Measurements from ENCODE around the gene AQP6.

The AQP6 gene

DNA sequence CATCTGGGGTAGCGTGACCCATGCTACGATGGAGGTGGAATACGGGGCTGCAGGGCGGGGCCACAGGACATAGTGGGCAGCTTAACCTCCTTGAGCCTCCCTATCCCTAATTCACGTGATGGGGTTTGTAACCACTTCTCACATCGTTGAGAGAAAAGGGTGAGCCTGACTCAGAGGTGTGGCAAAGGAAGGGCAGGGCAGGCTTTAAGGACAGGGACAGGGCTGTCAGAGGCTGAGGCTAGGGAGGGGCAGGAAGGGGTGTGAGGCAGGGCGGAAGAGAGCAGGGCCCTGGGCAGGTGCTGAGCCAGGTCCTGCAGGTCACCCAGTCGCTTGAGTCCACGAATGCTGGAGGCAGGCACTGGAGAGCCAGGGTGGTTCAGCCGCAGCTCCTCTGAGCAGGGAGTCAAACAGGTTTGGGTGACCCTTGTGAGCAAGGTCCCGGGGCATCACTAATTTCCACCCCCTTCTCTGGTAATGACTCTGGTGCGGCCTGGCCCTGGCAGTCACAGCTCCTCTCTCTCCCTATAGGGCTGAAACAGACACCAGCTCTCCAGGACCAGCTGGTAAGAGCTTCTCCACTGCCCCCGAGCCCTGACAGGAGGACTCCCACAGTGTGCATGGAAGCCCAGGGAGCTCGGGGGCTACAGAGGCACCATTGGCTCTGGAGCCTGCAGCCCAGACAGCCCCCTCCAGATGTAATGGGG, 29.7 kb upstream of the AQP6 start:
- DNase-seq (ENCODE audit: low read depth in 4 of 4, low spot score in 1 of 4), result no peak

DNA sequence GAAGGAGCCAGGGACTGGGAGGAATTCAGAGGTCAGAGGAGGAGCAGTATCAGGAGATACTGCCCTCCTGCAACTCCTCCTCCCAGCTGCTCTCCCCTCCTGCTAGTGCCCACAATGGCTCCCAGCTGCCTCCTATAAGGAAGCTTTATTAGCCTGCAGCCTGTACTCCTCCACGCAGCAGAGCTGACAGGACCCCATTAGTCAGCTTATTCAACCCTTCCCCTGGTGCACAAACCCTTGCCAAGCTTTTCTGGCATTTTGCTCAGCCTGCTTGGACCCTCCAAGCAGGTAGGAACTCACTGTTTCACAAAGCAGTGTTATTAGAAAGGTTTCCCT, 29.2 kb upstream of the AQP6 start:
- no peak for DNase-seq (ENCODE audit: low read depth in 4 of 4, low spot score in 1 of 4)

DNA sequence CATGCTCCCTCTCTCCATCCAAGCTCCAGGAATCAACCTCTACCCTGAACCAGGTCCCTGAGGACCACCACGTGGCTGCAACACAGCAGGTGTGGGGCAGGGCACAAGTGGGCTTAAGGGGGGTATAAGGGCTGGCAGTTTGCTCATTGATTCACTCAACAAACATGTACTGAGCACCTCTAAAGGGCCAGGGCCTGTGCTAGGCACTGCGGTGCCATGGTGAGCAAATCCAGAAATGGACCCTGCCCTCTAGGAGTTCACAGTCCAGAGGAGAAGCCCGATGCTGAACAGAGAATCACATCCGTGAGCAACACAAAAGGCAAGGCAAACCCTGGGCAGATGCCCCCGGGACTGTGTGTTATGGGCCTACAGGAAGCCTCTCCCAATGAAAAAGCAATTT, 28.7 kb upstream of the AQP6 start:
- DNase-seq (ENCODE audit: low read depth in 4 of 4, low spot score in 1 of 4), result no peak

DNA sequence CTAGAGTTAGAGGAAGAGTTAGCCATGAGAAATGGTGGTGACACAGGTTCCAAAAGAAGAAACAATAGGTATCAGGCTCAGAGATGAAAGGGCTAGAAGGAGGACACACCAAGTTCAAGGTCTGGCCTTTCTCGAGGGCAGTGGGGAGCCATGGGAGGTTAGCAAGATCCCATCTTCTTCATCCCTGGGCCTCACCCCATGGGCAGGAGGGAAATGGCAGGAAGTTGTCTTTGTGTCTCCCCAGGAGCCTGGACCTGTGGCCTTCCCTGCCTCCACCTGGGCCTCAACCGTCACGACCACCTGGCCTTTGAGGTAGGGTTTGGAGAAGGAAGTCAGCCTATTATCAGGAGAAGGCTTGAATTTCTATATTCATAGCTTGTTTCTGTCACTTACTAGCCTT, 28.0 kb upstream of the AQP6 start:
- no peak for DNase-seq (ENCODE audit: low read depth in 4 of 4, low spot score in 1 of 4)

DNA sequence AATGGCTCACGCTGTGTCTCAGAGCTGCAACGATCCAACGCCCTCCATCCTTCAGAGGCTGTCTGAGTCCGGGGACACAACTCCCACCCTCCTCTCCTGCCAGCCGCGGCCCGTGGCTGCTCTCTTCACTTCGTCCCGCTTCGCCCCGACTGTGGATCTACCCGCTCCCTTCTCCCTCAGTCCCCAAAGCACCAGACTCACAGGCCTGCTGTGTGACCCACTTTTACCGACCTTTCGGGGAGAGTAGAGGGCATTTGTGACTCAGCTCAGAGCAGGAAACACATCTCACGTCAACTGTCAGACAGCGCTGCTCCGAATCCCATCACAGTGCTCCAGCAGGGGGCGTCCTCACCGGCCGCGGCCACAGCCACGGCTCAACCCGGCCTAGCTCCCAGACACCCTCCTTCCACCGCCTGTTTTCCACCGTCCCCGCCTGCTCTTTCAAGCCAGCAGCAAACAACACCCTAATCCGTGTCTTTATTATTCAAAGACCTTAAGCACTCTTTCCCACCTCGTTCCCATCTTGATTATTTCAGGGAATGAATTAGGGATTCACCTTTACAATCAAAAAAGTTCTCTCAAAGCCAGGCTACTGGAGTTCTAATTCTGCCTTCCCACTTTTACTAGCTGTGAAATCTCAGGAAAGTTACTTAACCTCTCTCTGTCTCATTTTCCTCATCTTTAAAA, 27.2 kb upstream of the AQP6 start:
- DNase-seq (ENCODE audit: low read depth in 4 of 4, low spot score in 1 of 4), result peak; percentile 76 to 85 (median 80)

DNA sequence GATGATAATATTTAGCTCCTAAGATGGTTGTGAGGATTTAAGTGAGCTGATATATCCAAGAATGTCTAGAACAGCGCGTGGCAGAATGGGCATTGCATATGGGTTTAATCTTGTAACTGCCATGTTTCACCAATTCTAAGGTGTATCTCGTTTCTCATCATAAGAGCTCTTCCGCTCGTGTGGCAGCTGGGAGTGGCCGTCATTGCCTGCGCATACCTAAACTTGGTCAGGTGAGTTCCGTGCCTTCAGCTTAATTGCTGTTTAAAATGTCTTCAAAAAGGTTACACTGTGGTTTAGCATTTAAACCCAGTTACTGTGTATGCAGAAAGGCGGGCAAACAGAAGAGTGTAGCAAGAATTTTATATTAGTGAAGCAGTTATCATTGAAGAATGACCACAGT, 26.7 kb upstream of the AQP6 start:
- DNase-seq (ENCODE audit: low read depth in 4 of 4, low spot score in 1 of 4), result no peak

DNA sequence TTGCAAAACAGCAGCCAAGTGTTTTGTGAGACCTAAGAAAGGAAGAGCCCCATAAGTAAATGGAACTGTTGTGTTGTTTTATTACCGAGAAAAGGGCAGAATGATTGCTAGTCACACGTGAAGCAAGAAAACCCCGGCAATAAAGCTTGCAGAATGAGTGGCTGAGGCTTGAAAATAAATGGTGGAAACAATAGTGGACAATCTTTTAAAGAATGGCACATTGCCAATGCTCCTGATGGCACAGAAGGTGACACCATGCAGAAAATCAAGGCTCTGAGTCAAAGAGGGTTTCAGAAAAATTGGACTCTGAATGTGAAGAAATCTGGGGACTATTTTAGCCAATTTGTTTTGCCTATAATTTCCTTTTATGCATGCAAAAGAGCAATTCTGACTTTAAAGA, 26.2 kb upstream of the AQP6 start:
- DNase-seq (ENCODE audit: low read depth in 4 of 4, low spot score in 1 of 4), result no peak

DNA sequence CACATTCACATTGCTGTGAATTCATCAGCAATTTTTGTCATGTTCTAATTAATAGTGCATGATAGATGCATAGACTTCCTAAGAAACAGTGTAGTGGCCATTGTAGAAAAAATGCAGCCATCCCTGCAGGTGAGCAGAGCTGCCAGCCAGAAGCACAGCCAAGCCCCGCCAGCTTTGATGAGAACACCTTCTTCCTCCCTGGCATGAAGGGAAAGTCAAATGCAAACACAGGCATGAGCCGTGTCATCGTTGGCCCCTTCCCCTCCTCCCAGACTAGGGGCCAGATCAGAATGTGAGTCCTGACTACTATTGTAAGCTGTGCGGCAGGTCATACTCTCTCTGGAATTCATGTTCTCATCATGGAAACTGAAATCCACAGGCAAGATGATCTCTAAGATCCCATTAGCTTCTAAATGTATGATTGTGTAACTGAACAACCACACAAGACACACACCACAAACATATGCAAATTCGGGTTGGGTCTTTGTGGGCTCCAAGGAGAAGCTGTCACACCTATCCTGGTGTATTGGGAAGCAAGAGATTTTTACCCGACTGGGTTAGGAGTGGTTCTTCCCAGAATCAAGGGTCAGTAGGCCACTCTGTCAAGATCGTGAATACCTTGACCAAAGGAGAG, 25.0 kb upstream of the AQP6 start:
- no peak for DNase-seq (ENCODE audit: low read depth in 4 of 4, low spot score in 1 of 4)

DNA sequence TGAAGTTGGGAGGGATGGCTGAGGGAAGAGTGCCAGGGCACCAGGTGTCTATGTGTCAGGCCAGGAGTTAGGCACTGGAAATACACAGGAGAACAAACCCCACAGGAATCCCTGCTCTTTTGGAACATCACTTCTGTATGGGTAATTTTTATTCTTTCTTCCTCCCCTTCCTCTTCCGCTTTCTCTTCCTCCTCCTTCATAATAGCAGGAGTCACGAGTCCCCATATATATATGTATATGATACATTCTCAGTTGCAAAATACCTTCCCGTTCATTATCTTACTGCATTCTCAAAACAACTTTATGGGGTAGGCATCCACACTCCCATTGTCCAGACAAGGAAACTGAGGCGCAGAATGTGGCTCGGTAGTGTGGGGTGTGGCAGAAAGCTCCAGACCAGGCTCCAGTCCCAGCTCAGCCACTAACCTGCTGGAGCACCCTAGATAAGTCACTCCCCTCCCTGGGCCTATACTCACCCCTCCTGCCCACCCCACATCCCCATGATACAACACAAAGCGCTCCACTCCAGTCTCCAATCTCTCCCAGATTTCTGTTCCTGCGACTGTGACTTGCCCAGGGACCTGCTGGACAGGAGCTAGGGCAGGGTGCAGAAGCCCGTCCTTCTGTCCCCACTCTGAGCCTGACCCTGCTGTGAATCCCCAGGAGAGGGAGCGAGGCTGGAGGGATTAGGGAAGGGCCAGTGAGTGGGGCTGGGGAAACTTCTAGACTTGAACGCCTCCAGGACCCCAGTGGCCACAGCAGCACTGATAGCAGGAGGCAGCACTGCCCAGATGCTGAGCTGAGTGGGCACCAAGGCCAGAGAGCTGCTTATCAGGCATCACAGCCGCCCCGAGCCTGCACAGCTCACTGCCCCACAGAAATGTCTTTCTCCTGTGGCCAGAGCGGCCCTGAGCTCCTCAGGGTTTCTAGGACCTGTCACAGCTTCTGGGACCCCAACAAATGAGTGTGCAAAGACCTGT, 23.6 kb upstream of the AQP6 start:
- DNase-seq (ENCODE audit: low read depth in 4 of 4, low spot score in 1 of 4), result no peak

DNA sequence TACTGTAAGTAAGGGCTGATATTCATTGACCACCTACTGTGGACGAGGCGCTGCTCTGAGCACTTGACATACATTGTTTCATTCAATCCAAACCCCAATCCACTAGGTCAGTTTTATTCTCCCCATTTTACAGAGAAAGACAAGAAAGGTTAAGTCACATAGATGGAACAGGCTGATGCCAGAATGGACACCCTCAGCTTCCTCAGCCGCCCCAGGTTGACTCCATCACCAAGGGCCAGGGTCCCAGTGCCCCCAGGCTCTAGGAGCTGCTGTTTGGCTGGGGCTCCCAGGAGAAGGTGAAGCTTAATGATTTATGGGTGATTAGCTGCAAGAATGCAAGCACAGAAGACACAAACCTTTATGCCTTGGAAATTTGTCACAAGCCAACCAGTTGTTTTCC, 22.9 kb upstream of the AQP6 start:
- no peak for DNase-seq (ENCODE audit: low read depth in 4 of 4, low spot score in 1 of 4)

DNA sequence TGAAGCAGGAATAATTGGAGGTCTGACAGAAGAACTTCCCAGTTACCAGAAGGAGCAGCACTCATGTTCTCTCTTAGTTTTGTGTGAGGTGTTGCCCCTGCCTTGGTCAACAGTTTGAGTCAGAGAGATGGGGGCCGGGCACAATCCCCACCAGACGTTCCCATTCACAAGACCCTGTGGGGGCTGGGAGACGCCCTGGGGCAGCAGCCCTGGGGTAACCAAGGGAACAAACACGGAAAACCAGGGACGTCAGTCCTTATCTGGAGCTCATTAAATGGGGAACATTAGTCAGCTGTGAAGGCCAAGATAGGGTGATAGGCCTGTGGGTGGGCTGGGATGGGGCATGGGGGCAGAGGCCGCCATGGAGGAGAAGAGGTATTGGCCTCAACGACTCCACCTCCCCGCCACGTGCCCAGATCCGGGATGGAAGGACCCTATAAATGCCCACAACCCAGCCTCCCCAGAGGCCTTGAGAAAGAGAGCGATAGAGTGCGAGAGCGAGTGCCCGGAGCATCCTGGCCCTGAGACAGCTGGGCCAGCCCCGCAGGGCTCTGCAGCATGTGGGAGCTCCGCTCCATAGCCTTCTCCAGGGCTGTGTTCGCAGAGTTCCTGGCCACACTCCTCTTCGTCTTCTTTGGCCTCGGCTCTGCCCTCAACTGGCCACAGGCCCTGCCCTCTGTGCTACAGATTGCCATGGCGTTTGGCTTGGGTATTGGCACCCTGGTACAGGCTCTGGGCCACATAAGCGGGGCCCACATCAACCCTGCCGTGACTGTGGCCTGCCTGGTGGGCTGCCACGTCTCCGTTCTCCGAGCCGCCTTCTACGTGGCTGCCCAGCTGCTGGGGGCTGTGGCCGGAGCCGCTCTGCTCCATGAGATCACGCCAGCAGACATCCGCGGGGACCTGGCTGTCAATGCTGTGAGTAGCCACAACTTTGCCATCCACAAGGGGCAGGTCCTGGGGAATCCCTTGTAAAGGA, 22.2 kb upstream of the AQP6 start, which contains the start of gene AQP2:
Gene AQP2, plus strand, starts transcription at position 465 of the 979 bp plus-strand sequence. Its CDS starts 94 bp downstream, at position 559.
- DNase-seq (ENCODE audit: low read depth in 4 of 4, low spot score in 1 of 4), result no peak

DNA sequence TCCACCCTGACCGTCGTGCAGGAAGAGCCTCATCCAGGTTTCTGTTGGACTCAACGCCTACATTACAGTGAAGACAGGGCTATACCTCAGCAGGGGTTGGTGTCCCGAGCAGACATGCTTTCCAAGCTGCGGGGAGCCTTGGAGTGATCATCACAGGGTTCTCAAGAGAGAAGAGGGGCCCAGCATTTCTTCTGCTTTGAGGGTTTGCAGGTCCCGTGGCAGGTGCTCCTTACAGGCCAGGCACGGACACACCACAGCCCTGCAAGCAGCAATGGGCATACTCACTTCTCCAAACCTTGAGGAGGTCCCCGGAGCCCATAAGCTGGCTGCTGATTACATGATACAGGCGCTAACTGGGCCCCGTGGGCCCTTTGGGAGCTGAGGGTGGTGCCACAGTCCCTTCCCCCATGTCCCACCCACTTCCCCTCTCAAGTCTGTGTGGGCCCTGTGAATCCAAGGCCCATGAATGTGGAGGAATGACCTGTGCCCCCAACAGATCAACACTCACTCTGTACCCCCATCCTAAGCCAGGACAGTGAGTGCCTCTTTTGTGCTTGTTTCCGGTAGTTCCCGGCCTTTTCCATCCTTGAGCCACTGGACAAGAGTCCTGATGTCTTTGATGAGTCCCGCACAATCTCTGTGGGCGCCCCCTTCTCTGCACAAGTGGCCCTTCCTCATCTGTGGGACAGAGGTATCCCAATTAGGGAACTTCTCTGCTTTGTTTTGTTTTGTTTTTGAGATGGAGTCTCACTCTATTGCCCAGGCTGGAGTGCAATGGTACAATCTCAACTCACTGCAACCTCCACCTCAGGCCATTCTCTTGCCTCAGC, 21.1 kb upstream of the AQP6 start:
- no peak for DNase-seq (ENCODE audit: low read depth in 4 of 4, low spot score in 1 of 4)

DNA sequence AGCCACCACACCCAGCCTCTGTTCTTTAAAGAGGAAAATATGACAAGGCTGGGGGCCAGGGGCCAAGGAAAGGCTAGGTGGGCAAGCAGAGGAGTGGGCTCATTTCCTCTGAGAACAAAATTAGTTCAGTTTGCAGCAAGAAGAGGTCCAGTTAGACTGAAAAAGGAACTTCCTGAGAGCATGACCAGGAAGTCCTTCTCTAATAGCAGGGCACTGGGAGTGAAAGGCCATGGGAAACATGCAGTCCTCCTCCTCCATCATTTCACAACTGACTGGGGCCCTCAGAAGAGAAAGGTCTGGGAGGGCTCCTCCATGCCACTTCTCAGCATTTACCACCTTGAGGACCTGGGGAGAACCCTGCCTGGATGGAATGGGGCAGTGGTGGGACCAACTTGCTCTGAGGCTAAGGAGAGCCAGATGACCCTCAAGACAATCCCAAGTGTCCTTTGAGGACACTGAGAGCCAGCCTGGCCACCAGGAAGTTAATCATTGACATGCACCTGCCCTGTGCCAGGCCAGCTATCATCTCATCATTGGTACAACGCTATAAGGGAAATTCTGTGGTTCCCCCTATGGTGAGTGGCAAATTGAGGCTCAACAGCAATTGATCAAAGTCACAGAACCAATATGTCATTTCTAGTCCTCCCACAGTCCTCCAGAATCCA, 20.2 kb upstream of the AQP6 start:
- no peak for DNase-seq (ENCODE audit: low read depth in 4 of 4, low spot score in 1 of 4)

DNA sequence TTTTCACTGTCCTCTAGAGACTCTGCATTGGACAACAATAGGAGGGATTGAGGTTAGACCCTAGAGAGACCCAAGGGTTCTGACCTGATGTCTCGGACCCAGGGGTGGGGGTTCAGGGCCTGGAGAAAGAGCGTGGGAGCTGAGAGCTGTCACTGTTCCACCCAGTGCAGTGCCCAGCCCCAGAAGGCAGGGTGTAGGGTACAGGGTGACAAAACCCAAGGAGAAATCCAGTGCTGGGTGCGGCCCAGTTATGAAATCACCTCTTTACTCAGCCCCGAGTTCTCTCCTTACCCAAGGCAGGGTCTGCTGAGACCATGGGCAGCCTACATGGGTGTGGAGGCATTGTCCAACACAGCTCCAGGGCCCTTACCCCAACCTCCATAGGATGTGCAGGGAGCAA, 19.6 kb upstream of the AQP6 start:
- DNase-seq (ENCODE audit: low read depth in 4 of 4, low spot score in 1 of 4), result no peak

DNA sequence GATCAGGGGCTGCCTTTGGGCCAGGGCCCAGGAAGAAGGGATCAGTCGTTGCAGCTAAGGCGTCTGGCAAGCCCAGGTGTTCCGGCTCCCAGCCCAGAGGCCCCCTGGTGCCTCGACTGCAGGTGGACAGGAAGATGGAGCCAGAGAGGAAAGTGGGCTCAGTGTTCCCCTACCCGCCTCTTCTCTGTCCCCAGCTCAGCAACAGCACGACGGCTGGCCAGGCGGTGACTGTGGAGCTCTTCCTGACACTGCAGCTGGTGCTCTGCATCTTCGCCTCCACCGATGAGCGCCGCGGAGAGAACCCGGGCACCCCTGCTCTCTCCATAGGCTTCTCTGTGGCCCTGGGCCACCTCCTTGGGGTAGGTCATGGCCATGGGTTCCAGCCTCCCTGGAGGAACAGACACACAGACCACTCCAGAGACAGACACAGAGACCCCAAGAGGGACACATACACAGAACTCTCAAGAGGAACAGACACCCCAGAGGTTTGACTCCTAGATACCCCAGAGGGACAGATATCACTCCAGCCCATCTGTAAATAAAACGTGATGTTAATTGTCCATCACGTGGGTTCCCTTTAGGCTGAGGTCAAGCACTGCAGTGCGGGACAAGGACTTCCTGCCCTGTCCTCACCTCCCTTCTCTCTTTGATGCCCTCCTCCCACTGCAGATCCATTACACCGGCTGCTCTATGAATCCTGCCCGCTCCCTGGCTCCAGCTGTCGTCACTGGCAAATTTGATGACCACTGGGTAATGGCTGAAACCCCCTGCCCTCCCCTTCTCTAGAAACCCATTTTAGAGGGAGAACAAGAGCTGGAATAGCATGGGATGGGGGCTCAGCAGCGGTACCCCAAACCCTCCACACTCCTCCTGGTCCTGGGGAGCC, 18.5 kb upstream of the AQP6 start:
- DNase-seq (ENCODE audit: low read depth in 4 of 4, low spot score in 1 of 4), result no peak

DNA sequence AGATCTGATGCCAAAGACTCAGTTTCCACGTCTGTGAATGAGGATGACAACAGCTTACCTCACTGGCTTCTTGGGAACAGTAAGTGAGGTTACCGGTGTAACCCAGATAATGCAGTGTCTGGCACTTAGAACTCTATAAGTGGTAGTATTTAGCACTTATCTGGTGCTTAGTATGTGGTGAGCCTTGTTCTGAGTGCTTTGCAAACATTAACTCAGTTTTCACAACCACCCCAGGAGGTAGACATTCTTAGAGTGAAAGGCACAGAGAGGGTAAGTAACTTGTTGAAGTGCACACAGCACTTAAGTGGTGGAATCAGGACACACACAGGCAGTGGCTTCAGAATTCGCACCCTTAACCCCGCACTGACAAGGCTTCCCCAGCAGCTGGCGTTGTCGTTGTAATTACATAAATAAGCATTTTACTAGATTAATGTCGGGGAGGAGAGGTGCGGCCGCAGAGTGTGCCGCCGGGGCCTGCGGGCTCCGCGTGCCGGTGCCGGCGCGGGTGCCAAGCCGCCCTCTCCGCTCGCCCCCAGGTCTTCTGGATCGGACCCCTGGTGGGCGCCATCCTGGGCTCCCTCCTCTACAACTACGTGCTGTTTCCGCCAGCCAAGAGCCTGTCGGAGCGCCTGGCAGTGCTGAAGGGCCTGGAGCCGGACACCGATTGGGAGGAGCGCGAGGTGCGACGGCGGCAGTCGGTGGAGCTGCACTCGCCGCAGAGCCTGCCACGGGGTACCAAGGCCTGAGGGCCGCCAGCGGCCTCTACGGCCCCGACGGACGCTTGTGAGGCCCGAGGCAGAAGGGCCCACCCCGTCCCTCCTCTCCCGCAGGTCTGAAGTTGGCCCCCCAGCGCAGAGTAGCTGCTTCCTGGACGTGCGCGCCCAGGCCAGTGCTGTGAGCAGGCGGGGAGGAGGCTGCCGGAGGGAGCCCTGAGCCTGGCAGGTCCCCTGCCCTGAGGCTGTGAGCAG, 17.6 kb upstream of the AQP6 start:
- no peak for DNase-seq (ENCODE audit: low read depth in 4 of 4, low spot score in 1 of 4)

Measured in stimulated activated CD4-positive, alpha-beta T cell treated with anti-CD3 and anti-CD28 coated beads, Interleukin-1b, Interleukin-23, amount 100 ng/mL, for 24 hours (primary cell).